Endothelial cell of umbilical vein (primary cell): ENCODE measurements around the gene RPRD1A. TPM values are rescaled to one million over a fixed set of nuclear protein-coding genes. Genes with fewer than 3 reads are reported as not detected.

Source experiments
- BruUV-seq: library from RNA; stranded (reverse); fragments of 400-500 nt; replicated peaks from 2 replicates; lab custom pipeline; 2021; lab: Mats Ljungman, UMichigan
- CTCF ChIA-PET: fragments of 300-600, 350-600 bp; sonication (Branson Sonifier 250); formaldehyde crosslinking; loops from one replicate; lab custom pipeline; 2021; ENCODE audit warnings: antibody characterized with exemption, inconsistent platforms; lab: Charles Lee
- POLR2A ChIA-PET: fragments of 300-600, 350-600 bp; sonication (Branson Sonifier 250); formaldehyde crosslinking; loops from one replicate; lab custom pipeline; 2021; ENCODE audit warnings: antibody characterized with exemption, inconsistent platforms; lab: Charles Lee
- DNase-seq: peaks from one replicate; pipeline ENCODE4 v3.0.0-alpha.2; 2011; ENCODE audit warnings: low read depth, low spot score
- FAIRE-seq: peaks from 2 replicates; lab custom pipeline; 2011; peaks lifted over from hg19 to GRCh38; lab: Jason Lieb, UNC
- H2AFZ ChIP-seq: 2 replicates; pipeline ENCODE4 v1.6.0; 2012; ENCODE audit warnings: low read depth, low read length, control low read depth, inconsistent platforms
- H3K27ac ChIP-seq: 2 replicates; pipeline ENCODE4 v1.5.1; 2011; ENCODE audit warnings: low read depth, mild to moderate bottlenecking, control low read depth, low read length, moderate library complexity; ENCODE audit not compliant: insufficient read depth
- H3K27me3 ChIP-seq, 2 experiments: 2 replicates each; pipeline versions ENCODE4 v1.6.0 to v1.6.1; 2011; ENCODE audit warnings: low read length in 2 of 2, mixed read lengths in 1 of 2; ENCODE audit not compliant: control insufficient read depth in 2 of 2, insufficient read depth in 2 of 2
- H3K36me3 ChIP-seq, 2 experiments: 2 replicates in 1 of 2; 3 replicates in 1 of 2; pipeline ENCODE4 v1.5.1; 2011; ENCODE audit warnings: low read length in 2 of 2, mild to moderate bottlenecking in 1 of 2, moderate library complexity in 1 of 2; ENCODE audit not compliant: control insufficient read depth in 2 of 2, insufficient read depth in 2 of 2; ENCODE audit errors: extremely low read depth in 1 of 2
- H3K4me1 ChIP-seq: 3 replicates; pipeline ENCODE4 v1.5.1; 2011; ENCODE audit warnings: mild to moderate bottlenecking, low read length; ENCODE audit not compliant: control insufficient read depth, insufficient read depth; ENCODE audit errors: extremely low read depth
- H3K4me2 ChIP-seq: 2 replicates; pipeline ENCODE4 v1.6.1; 2011; ENCODE audit warnings: low read length, control low read depth, mixed read lengths; ENCODE audit not compliant: insufficient read depth
- H3K4me3 ChIP-seq, 3 experiments: fragments of 200-600 bp in 1 of 3; sonication (generic), shearing (Covaris generic) in 1 of 3; replicated peaks in 1 of 3; 2 replicates each; pipeline ENCODE4 v1.5.1; 2011 to 2016; ENCODE audit warnings: control low read depth in 3 of 3, low read length in 3 of 3, mild to moderate bottlenecking in 2 of 3, inconsistent platforms in 1 of 3, low read depth in 1 of 3, moderate library complexity in 1 of 3; ENCODE audit not compliant: insufficient read depth in 1 of 3
- H3K79me2 ChIP-seq: 2 replicates; pipeline ENCODE4 v1.6.0; 2012; ENCODE audit warnings: low read length, inconsistent platforms; ENCODE audit not compliant: control insufficient read depth, insufficient read depth
- H3K9ac ChIP-seq: replicated peaks from 2 replicates; pipeline ENCODE3; 2011; ENCODE audit warnings: low read length, control low read depth; ENCODE audit not compliant: insufficient read depth; ENCODE audit errors: extremely low read depth
- H3K9me1 ChIP-seq: replicated peaks from 3 replicates; pipeline ENCODE4 v1.6.0; 2011; ENCODE audit warnings: mild to moderate bottlenecking, low read length; ENCODE audit not compliant: control insufficient read depth, insufficient read depth; ENCODE audit errors: extremely low read depth
- H3K9me3 ChIP-seq: replicated peaks from 2 replicates; pipeline ENCODE4 v1.5.1; 2012; ENCODE audit warnings: low read length, inconsistent platforms; ENCODE audit not compliant: control insufficient read depth, insufficient read depth
- H4K20me1 ChIP-seq: replicated peaks from 2 replicates; pipeline ENCODE3; 2011; ENCODE audit warnings: mild to moderate bottlenecking, low read length; ENCODE audit not compliant: control insufficient read depth, insufficient read depth; ENCODE audit errors: extremely low read depth
- CTCF ChIP-seq, 2 donors: IDR thresholded peaks; 1 replicate in 1 of 2; 2 replicates in 1 of 2; pipeline ENCODE4 v1.5.1; 2011; ENCODE audit warnings: low read length in 2 of 2, mild to moderate bottlenecking in 2 of 2, moderate library complexity in 2 of 2, control low read depth in 1 of 2, inconsistent platforms in 1 of 2, low read depth in 1 of 2; ENCODE audit not compliant: insufficient read depth in 1 of 2; ENCODE audit errors: extremely low read depth in 1 of 2
- EZH2 ChIP-seq: IDR thresholded peaks from 2 replicates; pipeline ENCODE4 v1.6.1; 2012; ENCODE audit warnings: borderline replicate concordance, low read depth, mild to moderate bottlenecking, moderate library complexity, low read length, inconsistent platforms; ENCODE audit not compliant: severe bottlenecking
- FOS ChIP-seq: IDR thresholded peaks from 2 replicates; pipeline ENCODE4 v1.6.1; 2011; ENCODE audit warnings: mild to moderate bottlenecking, low read length, moderate library complexity, borderline replicate concordance; ENCODE audit not compliant: insufficient read depth
- GATA2 ChIP-seq: IDR thresholded peaks from 2 replicates; pipeline ENCODE4 v1.7.0; 2011; ENCODE audit warnings: low read depth, mild to moderate bottlenecking, moderate library complexity, mixed read lengths, low read length; ENCODE audit not compliant: insufficient read length, insufficient read depth
- JUN ChIP-seq: IDR thresholded peaks from 2 replicates; pipeline ENCODE4 v1.6.1; 2011; ENCODE audit warnings: borderline replicate concordance, low read depth; ENCODE audit not compliant: insufficient read length, insufficient read depth
- MYC ChIP-seq: IDR thresholded peaks from one replicate; pipeline ENCODE4 v1.6.1; 2011; ENCODE audit warnings: mild to moderate bottlenecking, low read depth, low read length
- POLR2A ChIP-seq: IDR thresholded peaks from 2 replicates; pipeline ENCODE4 v1.6.1; 2012; ENCODE audit warnings: low read depth, mild to moderate bottlenecking, control low read depth, low read length
- POLR2AphosphoS5 ChIP-seq: IDR thresholded peaks from 2 replicates; pipeline ENCODE4 v1.6.1; 2012; ENCODE audit warnings: low read depth, mild to moderate bottlenecking, control low read depth, low read length, moderate library complexity; ENCODE audit not compliant: insufficient read depth
- dilution Hi-C: fragments of 300-500 bp; cut with MboI; formaldehyde crosslinking; loops from one replicate; pipeline ENCODE4 v1.15.0; 2019; ENCODE audit warnings: low sequenced_read_pairs; ENCODE audit not compliant: extremely low pct_ligation_motif_present
- intact Hi-C: fragments of 100-400 bp; cut with micrococcal nuclease; formaldehyde crosslinking; loops from one replicate; pipeline ENCODE4 v1.10.0; 2022
- polyA plus RNA-seq, 4 experiments: library from polyadenylated mRNA; depleted of rRNA in 3 of 4; stranded (reverse) in 3 of 4; unstranded in 1 of 4; fragments of >200 nt; gene quantifications; 2 replicates each; pipeline versions ENCODE4 v1.2.1 to v1.2.3, GENCODE V29; 2011 to 2012; ENCODE audit warnings: missing spikeins in 1 of 4
- total RNA-seq: library from RNA; stranded (reverse); gene quantifications from 2 replicates; pipeline ENCODE4 v1.2.3, GENCODE V29; 2021
- TF ChIP-seq, protein P1 (sequence below): IDR thresholded peaks from 2 replicates; pipeline ENCODE4 v1.6.1; 2011; ENCODE audit not compliant: insufficient read depth, insufficient read length

The RPRD1A gene
- total and polyA plus RNA-seq, 2 donors (not counting 3 experiments of a cell fraction or from before 2014, with no cell fraction given): 13.5 to 50.7 TPM

DNA sequence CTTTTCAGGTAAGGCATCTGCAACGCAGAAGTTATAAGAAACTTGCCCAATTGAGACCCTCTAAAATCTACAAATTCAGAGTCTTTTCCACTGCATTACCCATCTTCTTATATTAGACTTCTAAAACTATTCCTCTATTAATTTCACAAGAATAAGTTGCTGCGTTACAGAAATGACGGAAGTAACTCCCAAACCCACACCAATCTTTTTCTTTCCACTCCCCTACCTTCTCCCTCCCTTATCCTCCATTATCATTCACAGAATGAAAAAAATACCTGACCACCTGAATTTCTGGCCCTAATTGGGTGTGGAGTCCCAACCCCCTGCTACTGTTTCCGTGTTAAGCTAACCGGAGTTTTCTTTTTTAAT lies 689 bp downstream of the RPRD1A start:
- H3K4me2 ChIP-seq: peak overlapping the region; percentile 96
- peaks cover 15% of the 10 kb centered on the region for H3K4me1 ChIP-seq
- H3K27me3 ChIP-seq: no peaks in the 10 kb centered on the region
- TF ChIP-seq FOS (no peak), EZH2 (no peak), GATA2 (no peak)
- TF ChIP-seq, protein P1, sequence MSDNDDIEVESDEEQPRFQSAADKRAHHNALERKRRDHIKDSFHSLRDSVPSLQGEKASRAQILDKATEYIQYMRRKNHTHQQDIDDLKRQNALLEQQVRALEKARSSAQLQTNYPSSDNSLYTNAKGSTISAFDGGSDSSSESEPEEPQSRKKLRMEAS: no peak
- BruUV-seq: no TSS peak
- intact Hi-C loops: loop anchor here (1.0 to 5.0 kb wide), 4 partner anchors 14 to 121 kb away; partner anchors contain the start of genes ELP2, MOCOS and SLC39A6
- H3K36me3 ChIP-seq: no peaks in the 10 kb centered on the region
- dilution Hi-C loops: no loop called here
- ChIA-PET CTCF (interaction anchor here (0.9 to 1.4 kb wide), 6 partner anchors 10 to 310 kb away, joined by 4 to 7 read pairs (median 6); no protein-coding TSS in a partner anchor), POLR2A (no interaction called here)
- H3K79me2 ChIP-seq: peaks cover 50% of the 10 kb centered on the region
- peak overlapping the region; percentile 60 to 92 (median 83) for H3K4me3 ChIP-seq
- no peaks in the 10 kb centered on the region for H3K9me1 ChIP-seq
- FAIRE-seq (peak; percentile 4), DNase-seq (no peak)
- no peak overlapping the region for H2AFZ ChIP-seq
- H4K20me1 ChIP-seq: no peaks in the 10 kb centered on the region
- H3K27ac ChIP-seq: peak overlapping the region; percentile 71
- no peaks in the 10 kb centered on the region for H3K9me3 ChIP-seq
- H3K9ac ChIP-seq: peak overlapping the region; percentile 90

- no peak overlapping the region for H2AFZ ChIP-seq
- no peaks in the 10 kb centered on the region for H3K27me3 ChIP-seq
- H3K9ac ChIP-seq: peak overlapping the region; percentile 90
- no TSS peak for BruUV-seq
- POLR2A ChIA-PET: no interaction called here
- CTCF ChIA-PET: interaction anchor here (1.2 to 1.4 kb wide), 5 partner anchors 9 to 310 kb away, joined by 3 to 7 read pairs (median 5); no protein-coding TSS in a partner anchor
- H4K20me1 ChIP-seq: no peaks in the 10 kb centered on the region
- H3K79me2 ChIP-seq: peaks cover 57% of the 10 kb centered on the region
- TF ChIP-seq JUN: no peak
- no peak for TF ChIP-seq POLR2AphosphoS5
- TF ChIP-seq EZH2: no peak
- no peak for TF ChIP-seq CTCF (IDR thresholded peaks at IDR 0.05; ENCODE audit: extremely low read depth in 1 of 2, insufficient read depth in 1 of 2, low read depth in 1 of 2, low read length in 2 of 2)
- no peak for TF ChIP-seq MYC
- TF ChIP-seq POLR2A: no peak
- no peak for TF ChIP-seq FOS
- TF ChIP-seq GATA2: no peak
- TF ChIP-seq, protein P1: no peak
- no peaks in the 10 kb centered on the region for H3K9me1 ChIP-seq
- H3K4me3 ChIP-seq: peak overlapping the region; percentile 60 to 92 (median 83)
- no peaks in the 10 kb centered on the region for H3K9me3 ChIP-seq
- DNase-seq (peak; percentile 64), FAIRE-seq (peak; percentile 49)
- no peaks in the 10 kb centered on the region for H3K36me3 ChIP-seq
- intact Hi-C loops (loop anchor here (2.0 to 5.0 kb wide), 2 partner anchors 13 to 121 kb away; partner anchors contain the start of gene MOCOS), dilution Hi-C loops (no loop called here)
- peaks cover 15% of the 10 kb centered on the region for H3K4me1 ChIP-seq
- peak overlapping the region; percentile 96 for H3K4me2 ChIP-seq
- no peak overlapping the region for H3K27ac ChIP-seq
Observed at GRCh38 chr18:36066001-36066400, 1.4 kb downstream of the RPRD1A start.
